Ascending aorta (tissue), 2 donors: ENCODE measurements around the gene GPR183. TPM values are rescaled to one million over a fixed set of nuclear protein-coding genes. Genes with fewer than 3 reads are reported as not detected.

ENCODE experiments used
- DNase-seq, 2 donors: peaks; one replicate each; pipeline ENCODE4 v3.0.0-alpha.2; 2019; ENCODE audit warnings: low spot score in 2 of 2
- H3K27ac ChIP-seq, 2 donors: fragments of 200-600 bp; sonication (generic); one replicate each; pipeline ENCODE4 v1.5.1; 2016 to 2017; ENCODE audit warnings: mild to moderate bottlenecking in 1 of 2
- H3K27me3 ChIP-seq: fragments of 200-600 bp; sonication (generic); one replicate; pipeline ENCODE4 v1.5.1; 2017
- H3K36me3 ChIP-seq, 2 donors: fragments of 200-600 bp; sonication (generic); one replicate each; pipeline ENCODE4 v1.5.1; 2016
- H3K4me1 ChIP-seq, 2 donors: fragments of 200-600 bp; sonication (generic); one replicate each; pipeline ENCODE4 v1.5.1; 2016 to 2017; ENCODE audit warnings: mild to moderate bottlenecking in 1 of 2
- H3K4me3 ChIP-seq, 2 donors: fragments of 200-600 bp; sonication (generic); one replicate each; pipeline ENCODE4 v1.5.1; 2016 to 2017; ENCODE audit warnings: mild to moderate bottlenecking in 1 of 2
- H3K9me3 ChIP-seq, 2 donors: fragments of 200-600 bp; sonication (generic); one replicate each; pipeline ENCODE4 v1.5.1; 2016
- intact Hi-C: fragments of 100-400 bp; cut with DNase I; formaldehyde crosslinking; loops from one replicate; pipeline ENCODE4 v1.15.1; 2023
- total RNA-seq: library from RNA; depleted of rRNA; stranded (reverse); fragments of >200 nt; gene quantifications from one replicate; pipeline ENCODE4 v1.1.0, GENCODE V29; 2016
- TF ChIP-seq, protein P1 (sequence below), 3 experiments: fragments of 200-600 bp in 2 of 3; fragments of 450-650 bp in 1 of 3; sonication (generic) in 2 of 3; IDR thresholded peaks; one replicate each; pipeline ENCODE4 v1.5.1; 2016 to 2019; ENCODE audit warnings: antibody characterized with exemption in 3 of 3, mild to moderate bottlenecking in 1 of 3, moderate library complexity in 1 of 3

The GPR183 gene
- total RNA-seq, 1 donor from 2014 or later, result 1.1 TPM

DNA sequence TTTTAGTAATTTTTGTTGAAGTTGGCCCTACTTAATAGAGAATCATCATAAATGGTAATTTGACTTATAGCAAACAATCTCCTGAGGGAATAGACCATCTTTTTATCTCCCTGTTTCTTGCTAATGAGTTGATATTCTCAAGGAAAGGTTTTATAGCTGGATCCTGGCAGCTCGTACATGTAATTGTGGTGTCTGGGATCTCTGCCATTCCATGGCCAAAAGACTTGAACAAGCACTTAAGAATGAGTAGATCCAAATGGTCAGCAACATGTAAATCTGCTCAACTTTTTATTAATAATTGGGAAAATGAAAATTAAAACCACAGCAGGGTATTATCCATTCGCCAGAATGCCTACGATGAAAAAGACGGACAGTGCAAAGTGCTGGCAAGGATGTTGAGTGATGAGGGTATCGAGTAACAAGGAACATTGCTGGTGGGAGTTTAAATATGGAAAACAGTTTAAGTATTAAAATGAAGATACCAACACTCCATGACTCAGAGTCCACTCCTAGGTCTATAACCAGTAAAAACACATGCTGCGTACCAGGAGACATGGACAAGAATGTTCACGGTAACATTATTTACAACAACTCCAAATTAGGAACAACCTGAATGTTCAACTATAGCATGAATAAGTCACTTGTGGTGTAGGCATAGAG is 43.9 kb downstream of the GPR183 start:
- Histone ChIP-seq H3K9me3 (no peaks in the 10 kb centered on the region), H3K4me3 (no peak overlapping the region), H3K4me1 (no peaks in the 10 kb centered on the region), H3K36me3 (no peaks in the 10 kb centered on the region), H3K27me3 (no peaks in the 10 kb centered on the region), H3K27ac (no peak overlapping the region)
- intact Hi-C loops, result no loop called here
- DNase-seq, result no peak
- TF ChIP-seq, protein P1, sequence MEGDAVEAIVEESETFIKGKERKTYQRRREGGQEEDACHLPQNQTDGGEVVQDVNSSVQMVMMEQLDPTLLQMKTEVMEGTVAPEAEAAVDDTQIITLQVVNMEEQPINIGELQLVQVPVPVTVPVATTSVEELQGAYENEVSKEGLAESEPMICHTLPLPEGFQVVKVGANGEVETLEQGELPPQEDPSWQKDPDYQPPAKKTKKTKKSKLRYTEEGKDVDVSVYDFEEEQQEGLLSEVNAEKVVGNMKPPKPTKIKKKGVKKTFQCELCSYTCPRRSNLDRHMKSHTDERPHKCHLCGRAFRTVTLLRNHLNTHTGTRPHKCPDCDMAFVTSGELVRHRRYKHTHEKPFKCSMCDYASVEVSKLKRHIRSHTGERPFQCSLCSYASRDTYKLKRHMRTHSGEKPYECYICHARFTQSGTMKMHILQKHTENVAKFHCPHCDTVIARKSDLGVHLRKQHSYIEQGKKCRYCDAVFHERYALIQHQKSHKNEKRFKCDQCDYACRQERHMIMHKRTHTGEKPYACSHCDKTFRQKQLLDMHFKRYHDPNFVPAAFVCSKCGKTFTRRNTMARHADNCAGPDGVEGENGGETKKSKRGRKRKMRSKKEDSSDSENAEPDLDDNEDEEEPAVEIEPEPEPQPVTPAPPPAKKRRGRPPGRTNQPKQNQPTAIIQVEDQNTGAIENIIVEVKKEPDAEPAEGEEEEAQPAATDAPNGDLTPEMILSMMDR (IDR thresholded peaks at IDR 0.05), result no peak

- H3K9me3 ChIP-seq, result no peaks in the 10 kb centered on the region
- no peak for DNase-seq
- H3K27ac ChIP-seq, result no peak overlapping the region
- H3K27me3 ChIP-seq, result no peaks in the 10 kb centered on the region
- no peak overlapping the region for H3K4me3 ChIP-seq
- intact Hi-C loops, result no loop called here
- H3K4me1 ChIP-seq, result peaks cover 0 to 2% of the 10 kb centered on the region in 2 donors
- TF ChIP-seq, protein P1 (IDR thresholded peaks at IDR 0.05), result no peak
- no peaks in the 10 kb centered on the region for H3K36me3 ChIP-seq
These were observed 46.1 kb downstream of the GPR183 start for GRCh38 chr13:99261059-99261458.

GRCh38 chr13:99260216-99260615 is 47.0 kb downstream of the GPR183 start:
- H3K9me3 ChIP-seq, result no peaks in the 10 kb centered on the region
- H3K27me3 ChIP-seq, result no peaks in the 10 kb centered on the region
- TF ChIP-seq, protein P1 (IDR thresholded peaks at IDR 0.05), result no peak
- intact Hi-C loops, result no loop called here
- no peak for DNase-seq
- H3K4me3 ChIP-seq, result no peak overlapping the region
- no peaks in the 10 kb centered on the region for H3K36me3 ChIP-seq
- peaks cover 0 to 2% of the 10 kb centered on the region in 2 donors for H3K4me1 ChIP-seq
- no peak overlapping the region for H3K27ac ChIP-seq

DNA sequence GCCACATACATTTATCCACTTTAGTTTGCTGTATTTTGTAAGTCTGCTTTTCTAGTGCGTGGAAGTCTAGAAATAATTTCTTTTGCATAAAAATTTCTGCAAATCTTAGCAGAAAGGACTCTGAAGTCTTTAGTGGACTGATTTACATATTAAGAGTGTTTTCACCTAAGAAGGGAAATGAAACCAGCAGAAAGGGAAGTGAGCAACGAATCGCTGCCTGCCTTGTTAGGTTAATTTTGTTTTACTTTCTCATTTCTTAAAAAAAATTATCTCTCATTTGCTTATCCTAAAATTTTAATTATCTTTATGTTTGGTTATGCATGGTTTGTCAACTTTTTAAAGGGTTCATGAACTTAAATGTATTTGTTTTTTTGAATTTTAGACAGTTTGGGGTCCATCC is 48.3 kb downstream of the GPR183 start:
- Histone ChIP-seq H3K4me3 (no peak overlapping the region), H3K27ac (no peak overlapping the region), H3K36me3 (no peaks in the 10 kb centered on the region), H3K4me1 (peaks cover 0 to 2% of the 10 kb centered on the region in 2 donors), H3K9me3 (no peaks in the 10 kb centered on the region), H3K27me3 (no peaks in the 10 kb centered on the region)
- TF ChIP-seq, protein P1 (IDR thresholded peaks at IDR 0.05), result no peak
- DNase-seq, result no peak
- intact Hi-C loops, result no loop called here

GRCh38 chr13:99258210-99258860 is 48.9 kb downstream of the GPR183 start, which contains the start of gene GPR18:
TSS of gene GPR18 (minus strand) at chr13:99258379. CDS start at chr13:99255872, 2,507 bp downstream.
- H3K4me3 ChIP-seq, result no peak within 1 kb of the TSS
- no peak for DNase-seq
- H3K9me3 ChIP-seq, result no peaks in the 10 kb centered on the region
- H3K36me3 ChIP-seq, result peaks cover 0 to 3% of the 10 kb centered on the region in 2 donors
- H3K27me3 ChIP-seq, result no peaks in the 10 kb centered on the region
- intact Hi-C loops, result no loop called here
- no peak within 1 kb of the TSS for H3K27ac ChIP-seq
- H3K4me1 ChIP-seq, result peaks cover 0 to 2% of the 10 kb centered on the region in 2 donors
- TF ChIP-seq, protein P1 (IDR thresholded peaks at IDR 0.05), result no peak
